GM18505 (cell line): ENCODE data around the gene CSNK1G1.
"Not testable (repeated sequence)": the region's sequence is repeated elsewhere in the genome, so short reads cannot be mapped to it uniquely, and the experiment has no call there.

ENCODE experiments used
- ATAC-seq: cut with Tn5 transposase; IDR thresholded peaks from one replicate; pipeline ENCODE4 v1.9.1; 2021; ENCODE audit not compliant: unreplicated experiment
- POLR2A ChIP-seq: IDR thresholded peaks from 4 replicates; pipeline ENCODE4 v1.6.1; 2011; ENCODE audit warnings: borderline replicate concordance; ENCODE audit not compliant: insufficient read depth, insufficient read length; ENCODE audit errors: extremely low read depth

CSNK1G1 gene

DNA sequence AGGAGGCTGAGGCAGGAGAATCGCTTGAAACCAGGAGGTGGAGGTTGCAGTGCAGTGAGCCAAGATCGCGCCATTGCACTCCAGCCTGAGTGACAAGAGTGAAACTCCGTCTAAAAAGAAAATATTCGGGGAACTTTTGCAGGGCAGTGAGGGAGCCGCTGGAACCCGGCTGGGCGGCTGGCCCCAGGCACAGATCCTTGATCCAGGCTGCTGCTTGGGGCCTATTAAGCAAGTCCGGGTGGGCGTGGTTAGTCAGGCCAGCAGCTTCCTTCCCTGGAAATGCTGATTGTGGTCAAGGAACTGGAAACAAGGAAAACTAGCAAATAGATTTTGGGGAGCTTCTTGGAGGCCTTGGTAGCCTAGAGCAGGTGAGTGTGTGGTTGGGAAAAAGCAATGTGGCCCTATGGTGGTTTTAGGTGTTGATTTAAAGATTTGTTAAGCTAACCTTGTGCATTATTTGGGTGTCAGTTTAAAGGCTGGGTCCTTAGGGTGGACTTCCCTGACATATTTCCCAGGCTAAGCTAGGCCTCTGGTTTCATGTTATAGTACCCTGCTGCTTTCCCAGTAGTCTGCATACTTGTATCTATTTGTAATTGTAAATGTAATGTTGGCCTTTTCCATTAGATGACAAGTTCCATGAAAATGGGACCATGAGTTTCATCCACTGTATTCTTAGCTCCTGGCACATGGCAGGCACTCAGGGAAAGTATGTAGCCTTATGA lies 222.2 kb downstream of the CSNK1G1 start:
- ATAC-seq, result no peak
- TF ChIP-seq POLR2A, result no peak

DNA sequence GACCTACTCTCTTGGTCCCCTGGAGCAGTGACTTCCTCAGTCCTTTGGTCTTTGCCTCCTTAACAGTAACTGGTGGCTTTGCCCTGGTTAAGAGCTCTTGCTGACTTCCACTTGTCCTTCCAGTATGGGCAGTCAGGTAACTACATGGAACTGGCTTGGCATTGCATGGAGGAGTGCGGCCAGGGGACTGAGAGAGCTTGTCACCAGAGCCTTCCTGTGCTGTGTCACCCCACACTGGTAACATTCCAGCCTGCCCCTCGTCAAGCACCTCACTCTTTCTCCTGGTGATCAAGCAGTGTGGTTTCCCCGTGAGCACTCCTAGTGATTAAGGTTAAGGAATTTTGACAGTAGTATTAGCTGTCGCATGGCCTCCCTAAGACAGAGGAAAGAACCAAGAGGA lies 223.8 kb downstream of the CSNK1G1 start:
- no peak for ATAC-seq
- no peak for TF ChIP-seq POLR2A

DNA sequence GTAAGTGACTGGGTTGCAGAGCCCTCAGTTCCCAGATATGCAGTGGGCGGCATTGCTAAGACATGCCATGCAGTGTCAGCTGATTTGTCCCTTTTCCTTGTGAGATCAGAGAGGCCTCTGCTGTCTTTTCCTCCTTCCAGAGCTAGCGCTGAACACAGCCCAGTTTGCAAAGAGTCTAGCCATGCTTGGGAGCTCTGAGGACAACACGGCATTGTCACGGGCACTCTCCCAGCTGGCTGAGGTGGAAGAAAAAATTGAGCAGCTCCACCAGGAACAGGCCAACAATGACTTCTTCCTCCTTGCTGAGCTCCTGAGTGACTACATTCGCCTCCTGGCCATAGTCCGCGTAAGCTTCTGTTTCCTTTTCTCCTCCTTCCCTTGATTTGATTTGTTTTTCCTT lies 224.4 kb downstream of the CSNK1G1 start:
- ATAC-seq, result no peak
- TF ChIP-seq POLR2A, result no peak

DNA sequence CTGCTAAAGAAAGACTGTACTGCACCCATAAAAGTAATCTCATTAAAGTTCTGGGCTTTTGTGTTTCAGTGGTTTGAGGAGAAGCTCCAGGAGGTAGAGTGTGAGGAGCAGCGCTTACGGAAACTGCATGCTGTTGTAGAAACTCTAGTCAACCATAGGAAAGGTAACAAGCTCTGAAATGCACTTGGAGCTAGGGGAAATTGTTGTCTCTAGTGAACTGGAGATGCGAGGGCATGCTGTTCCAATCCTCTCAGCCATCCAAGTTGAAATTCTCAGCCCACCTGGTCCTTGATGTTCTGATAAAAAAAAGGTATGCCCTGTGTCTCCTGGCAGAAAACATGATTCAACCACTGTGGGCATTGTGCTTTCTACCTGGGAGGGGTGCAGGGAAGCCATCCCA lies 225.8 kb downstream of the CSNK1G1 start:
- no peak for ATAC-seq
- no peak for TF ChIP-seq POLR2A

DNA sequence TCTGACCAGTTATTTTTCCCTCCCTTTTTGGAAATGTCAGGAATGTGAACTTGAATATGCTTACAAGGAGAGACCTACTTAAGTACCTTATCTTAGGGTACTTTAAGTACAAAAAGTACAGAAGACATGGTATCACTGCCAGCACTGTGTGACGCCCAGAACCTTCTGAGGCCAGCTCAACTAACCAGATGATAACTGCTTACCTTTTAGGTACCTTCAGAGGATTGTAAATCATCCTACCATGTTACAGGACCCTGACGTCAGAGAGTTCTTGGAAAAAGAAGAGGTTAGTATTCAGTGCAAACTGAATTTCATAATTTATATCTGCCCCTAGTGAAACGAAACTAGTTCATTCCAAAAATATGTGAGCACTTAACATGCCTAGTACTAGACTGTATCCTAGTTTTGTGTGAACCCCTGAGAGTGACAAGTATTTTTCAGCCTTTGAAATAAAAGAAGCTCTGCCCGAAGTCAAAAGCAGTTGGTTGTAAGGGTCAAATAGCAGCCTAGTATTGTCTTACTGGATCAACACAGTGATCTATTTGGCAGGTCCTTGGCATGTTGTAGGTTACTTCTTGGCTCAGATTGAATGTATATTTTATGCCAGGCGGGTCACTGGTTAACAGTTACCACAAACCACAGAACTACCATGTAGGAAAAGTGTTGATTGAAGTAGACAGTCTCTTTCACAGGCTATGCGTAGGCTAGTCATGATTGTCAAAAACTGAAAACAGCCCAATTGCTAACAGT lies 228.3 kb downstream of the CSNK1G1 start:
- TF ChIP-seq POLR2A, result no peak
- no peak for ATAC-seq

DNA sequence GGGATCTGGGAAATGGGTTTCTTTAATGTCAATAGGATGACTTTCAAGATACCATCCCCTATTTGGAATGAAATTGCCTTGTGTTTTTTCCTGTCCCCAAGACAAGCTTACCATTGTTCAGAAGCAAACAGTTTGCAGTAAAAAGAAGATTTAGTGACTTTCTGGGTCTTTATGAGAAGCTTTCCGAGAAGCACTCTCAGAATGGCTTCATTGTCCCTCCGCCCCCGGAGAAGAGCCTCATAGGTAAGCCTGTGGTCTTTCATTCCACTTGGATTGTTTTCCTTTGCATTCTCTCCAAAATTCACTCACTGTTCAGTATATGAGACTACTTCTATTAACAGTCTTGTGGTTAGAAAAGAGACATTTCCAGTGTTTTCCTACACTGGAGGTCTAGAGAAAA lies 230.0 kb downstream of the CSNK1G1 start:
- no peak for ATAC-seq
- TF ChIP-seq POLR2A, result no peak

DNA sequence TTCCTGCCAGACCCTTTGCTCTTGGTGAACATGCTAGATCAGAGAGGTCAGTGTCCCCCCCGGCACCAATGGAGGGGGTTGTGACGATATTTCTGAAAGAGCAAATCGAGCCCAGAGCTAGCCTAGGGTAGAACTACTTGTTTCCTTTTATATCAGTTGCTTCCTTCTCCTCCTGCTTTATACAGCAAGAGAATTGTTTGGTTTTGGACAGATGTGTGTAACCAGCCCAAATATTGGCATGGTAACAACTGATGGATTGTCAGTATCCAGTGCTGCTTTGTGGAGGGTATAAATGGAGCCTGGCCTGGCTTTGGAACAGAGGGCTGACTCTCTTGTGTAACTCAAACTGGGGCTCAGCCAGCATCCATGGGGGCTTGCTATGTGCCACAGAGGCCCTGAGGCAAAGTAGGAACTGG lies 233.0 kb downstream of the CSNK1G1 start:
- no peak for ATAC-seq

DNA sequence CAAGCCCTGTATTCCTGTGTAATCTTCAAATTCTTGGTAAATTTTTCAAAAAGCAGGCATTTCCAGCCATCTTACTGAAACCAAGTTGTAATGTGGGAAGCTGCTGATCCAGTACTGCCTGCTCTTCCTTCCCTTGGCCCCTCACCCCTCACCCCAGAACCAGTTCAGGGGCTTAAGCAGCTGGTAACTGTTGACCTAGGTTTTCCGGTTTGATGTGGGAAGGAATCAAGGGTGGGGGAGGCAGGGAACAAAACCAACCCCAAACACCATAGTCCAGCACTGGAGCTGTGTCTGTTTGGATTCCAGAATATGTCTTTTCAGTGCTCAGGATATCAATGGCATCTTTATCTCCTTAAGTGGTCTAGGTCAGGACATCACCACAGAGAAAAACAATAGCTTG lies 233.5 kb downstream of the CSNK1G1 start:
- no peak for ATAC-seq
- no peak for TF ChIP-seq POLR2A

More for the DNA sequence above, 233.0 kb downstream of the CSNK1G1 start:
- no peak for TF ChIP-seq POLR2A

DNA sequence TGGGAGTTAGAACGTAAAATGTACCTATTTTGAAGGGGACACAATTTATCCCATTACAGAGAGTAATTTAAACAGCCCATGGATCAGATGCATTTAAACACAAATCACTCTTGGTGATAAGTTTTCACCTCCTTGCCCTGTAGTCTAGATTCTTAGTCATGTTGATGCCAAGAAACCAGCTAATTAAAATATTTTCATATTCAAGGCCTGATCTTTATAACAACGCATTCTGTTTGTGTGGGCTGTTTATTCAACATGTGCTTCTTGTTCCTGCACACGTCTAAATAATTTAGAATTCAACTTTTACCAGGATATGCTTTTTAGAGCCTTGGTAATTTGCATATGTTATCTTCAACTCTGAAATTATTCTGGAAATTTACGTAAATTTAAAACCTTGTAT lies 234.4 kb downstream of the CSNK1G1 start:
- no peak for TF ChIP-seq POLR2A
- ATAC-seq, result no peak

DNA sequence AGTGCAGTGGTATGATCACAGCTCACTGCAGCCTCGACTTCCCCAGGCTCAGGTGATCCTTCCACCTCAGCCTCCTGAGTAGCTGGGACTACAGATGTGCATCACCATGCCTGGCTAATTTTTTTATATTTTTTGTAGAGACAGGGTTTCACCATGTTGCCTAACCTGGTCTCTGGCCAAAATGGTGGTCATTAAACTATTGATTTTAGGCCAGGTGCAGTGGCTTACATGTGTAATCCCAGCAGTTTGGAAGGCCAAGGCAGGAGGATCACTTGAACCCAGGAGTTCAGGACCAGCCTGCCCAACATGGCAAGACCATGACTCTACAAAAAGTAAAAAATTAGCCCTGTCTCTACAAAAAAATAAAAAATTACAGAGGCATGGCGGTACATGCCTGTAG lies 235.7 kb downstream of the CSNK1G1 start:
- not testable (repeated sequence) for ATAC-seq

DNA sequence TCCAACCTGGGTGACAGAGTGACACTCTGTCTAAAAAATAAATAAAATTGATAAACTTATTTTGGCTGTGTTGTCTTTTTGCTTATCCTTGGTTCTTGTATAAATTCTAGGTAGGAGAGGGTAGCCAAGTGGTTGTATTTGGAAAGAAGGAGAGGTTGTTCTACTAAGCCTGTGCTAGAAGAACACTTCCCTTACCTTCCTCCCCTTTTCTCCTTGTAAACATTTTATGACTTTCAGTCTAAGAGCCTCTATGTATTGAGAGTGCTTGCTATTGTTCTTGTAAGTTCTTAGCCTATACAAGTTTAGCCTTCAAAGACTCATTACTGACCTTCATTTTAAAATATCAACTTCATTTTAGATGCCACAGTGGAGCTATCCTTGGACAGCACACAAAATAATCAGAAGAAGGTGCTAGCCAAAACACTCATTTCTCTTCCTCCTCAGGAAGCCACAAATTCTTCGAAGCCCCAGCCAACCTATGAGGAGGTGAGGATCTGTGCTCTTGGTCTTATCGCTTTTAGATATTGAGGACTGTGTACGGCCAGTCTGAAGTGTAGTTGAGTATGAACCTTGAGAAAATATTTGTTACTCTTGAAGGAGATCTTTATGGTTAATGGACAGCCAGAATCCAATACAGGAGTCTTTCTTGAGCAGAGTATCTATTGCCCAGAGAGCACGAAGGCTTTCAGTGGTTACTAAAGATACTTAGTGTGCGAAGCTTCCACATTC lies 238.1 kb downstream of the CSNK1G1 start:
- no peak for ATAC-seq

More for the DNA sequence above, 238.1 kb downstream of the CSNK1G1 start:
- TF ChIP-seq POLR2A, result no peak
